GM19025 (cell line): ENCODE results near the gene CETP.
"Not testable (repeated sequence)": the region's sequence is repeated elsewhere in the genome, so short reads cannot be mapped to it uniquely, and the experiment has no call there.

Experiments
- ATAC-seq: cut with Tn5 transposase; IDR thresholded peaks from one replicate; pipeline ENCODE4 v1.9.1; 2021; ENCODE audit warnings: mild to moderate bottlenecking, low read depth, moderate library complexity; ENCODE audit not compliant: unreplicated experiment

The CETP gene

DNA sequence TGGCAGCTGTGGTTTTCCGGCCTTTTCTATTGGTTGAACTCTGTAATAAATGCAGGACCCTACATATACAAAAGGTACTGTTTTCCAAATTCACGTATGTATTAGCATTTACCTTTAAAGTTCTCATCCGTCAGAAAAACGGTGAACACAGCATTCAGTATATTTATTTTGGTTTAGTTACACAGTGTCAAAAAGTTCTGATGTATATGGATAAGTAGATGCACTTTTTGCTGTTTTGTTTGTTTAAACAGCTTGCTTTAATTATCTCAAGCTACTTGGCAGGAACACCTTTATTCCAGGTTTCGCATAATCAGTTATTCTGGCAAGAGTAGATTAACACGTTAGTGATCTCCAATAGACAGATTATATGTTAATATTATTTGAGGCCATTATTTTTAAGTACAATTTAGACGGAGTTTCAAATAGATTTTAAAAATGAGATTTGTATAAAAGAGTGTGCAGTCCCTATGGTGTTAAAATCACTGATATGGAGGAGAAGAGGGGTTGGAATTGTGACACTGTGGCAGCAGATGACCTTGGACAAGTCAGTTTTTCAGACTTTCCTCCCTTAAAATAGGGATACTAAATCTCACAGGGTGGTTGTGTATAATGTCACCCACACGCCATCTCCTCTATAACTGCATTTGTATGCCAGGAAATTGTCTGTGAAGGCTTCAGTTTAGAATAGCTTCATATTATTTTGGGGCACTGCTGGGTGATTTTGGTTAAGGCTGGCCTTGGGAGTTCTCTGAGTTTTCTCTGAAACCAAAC is 27.7 kb upstream of the CETP start:
- ATAC-seq: no peak

DNA sequence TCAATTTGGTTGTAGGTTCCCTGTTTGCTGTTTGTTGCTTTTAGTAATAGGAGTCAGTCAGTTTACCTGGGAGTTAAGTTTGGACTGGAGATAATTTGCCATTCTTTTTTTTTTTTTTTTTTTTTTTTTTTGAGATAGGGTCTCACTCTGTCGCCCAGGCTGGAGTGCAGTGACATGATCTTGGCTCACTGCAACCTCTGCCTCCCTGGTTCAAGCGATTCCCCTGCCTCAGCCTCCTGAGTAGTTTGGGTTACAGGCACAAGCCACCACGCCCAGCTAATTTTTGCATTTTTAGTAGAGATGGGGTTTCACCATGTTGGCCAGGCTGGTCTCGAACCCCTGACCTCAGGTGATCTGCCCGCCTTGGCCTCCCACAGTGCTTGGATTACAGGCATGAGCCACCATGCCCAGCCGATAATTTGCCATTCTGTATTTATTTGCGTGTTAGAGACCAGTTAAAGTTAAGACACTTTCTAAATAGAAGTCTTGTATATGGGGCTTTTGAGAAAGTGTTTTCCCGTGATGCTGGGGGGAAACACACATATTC is 27.1 kb upstream of the CETP start:
- ATAC-seq: not testable (repeated sequence)

DNA sequence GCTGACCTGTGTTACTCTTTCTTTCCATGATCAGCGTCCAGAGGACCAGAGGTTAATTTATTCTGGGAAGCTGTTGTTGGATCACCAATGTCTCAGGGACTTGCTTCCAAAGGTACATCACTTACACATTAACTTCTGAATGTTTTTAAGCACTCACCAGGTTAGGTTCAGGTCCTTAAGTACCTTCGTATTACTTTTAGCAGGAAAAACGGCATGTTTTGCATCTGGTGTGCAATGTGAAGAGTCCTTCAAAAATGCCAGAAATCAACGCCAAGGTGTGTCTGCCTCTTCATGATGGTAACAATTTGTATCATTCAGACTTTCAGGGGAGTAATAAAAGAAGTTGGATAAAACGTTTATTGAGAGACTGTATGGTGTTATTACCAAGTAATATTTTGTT is 26.5 kb upstream of the CETP start:
- ATAC-seq: no peak

DNA sequence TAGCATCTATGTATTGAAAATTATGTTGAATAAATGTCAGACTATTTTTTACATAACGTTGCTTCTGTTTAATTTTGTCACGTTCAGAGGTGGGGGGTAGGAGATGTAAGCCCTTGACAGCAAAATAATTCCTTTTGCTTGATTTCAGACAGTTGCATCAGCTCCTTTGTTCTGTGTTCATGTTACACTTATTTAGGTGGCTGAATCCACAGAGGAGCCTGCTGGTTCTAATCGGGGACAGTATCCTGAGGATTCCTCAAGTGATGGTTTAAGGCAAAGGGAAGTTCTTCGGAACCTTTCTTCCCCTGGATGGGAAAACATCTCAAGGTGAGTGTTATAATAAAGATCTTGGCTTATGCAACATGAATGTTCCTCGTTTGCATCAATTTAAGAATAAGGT is 25.3 kb upstream of the CETP start:
- ATAC-seq: no peak

DNA sequence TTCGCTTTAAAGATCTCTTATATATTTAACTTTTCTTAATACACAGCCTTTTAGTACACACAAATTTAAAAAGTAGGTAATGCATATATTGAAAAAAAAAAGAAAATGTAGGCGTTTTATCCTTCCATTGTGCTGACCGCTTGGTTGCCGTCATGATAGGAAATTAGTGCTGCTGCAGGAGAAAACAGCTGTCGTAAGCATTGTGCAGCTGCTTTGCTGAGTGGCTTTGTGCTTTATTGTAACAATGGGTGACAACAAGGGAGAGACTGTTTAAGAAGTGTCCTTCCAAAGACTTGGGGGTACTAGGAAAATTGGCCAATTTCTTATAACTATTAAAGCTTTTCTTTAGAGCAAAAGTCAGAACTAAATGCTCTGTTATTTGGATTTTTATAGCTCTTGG is 24.8 kb upstream of the CETP start:
- ATAC-seq: no peak

DNA sequence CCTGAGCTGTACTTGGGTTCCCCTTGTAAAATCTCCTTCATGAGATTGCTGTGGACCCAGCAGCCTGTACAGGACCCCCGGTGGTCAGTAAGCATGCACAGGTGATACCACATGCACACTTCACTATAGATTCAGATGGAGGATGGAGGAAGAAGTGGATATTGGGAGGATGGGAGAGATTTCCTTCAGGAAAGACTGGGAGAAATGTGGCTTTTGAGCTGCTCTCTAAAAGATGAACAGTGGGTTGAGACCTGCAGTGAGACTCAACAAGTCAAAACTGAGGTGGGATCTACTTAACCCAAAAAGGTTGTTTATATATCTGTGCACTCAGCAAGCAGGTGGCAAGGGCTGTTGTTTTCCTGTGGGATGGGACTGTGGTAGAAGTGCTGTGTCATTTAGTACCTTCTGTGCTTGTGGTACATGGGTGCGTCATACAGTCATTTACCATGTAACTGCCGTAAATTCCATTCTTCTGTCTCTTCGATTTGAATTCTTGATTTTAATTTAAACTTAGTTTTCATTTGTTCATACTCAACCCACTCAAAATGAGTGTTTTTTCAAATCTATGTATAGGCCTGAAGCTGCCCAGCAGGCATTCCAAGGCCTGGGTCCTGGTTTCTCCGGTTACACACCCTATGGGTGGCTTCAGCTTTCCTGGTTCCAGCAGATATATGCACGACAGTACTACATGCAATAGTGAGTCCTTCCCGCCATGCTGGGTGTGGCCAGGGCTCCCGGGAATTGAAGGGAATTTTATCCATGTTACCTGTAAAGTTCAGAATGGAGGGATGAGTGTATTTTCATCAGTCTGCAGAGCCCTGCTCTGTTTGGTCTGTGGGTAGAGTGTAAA is 22.9 kb upstream of the CETP start:
- ATAC-seq: no peak

DNA sequence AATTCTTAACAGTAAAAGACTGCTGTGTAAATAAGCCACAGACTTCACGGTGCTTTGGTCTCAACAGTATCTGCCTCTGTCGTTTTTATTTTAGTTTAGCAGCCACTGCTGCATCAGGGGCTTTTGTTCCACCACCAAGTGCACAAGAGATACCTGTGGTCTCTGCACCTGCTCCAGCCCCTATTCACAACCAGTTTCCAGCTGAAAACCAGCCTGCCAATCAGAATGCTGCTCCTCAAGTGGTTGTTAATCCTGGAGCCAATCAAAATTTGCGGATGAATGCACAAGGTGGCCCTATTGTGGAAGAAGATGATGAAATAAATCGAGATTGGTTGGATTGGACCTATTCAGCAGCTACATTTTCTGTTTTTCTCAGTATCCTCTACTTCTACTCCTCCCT is 21.9 kb upstream of the CETP start:
- no peak for ATAC-seq

DNA sequence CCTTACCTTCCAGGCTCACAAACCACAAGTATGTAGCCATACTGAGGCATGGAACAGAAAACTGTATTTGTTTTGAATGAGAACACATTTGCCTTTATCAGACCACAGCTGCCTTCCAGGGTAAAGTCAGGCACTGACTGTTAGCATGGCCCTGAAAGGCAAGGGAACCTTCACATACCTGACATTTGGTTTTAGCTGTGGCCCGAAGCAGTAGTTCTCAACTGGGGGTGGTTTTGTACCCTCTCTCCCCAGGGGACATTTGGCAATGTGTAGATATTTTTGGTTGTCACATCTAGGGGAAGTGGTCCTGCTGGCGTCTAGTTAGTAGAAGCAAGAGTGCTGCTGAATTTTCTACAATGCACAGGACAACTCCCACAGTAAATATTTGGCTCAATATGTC is 20.7 kb upstream of the CETP start:
- no peak for ATAC-seq

DNA sequence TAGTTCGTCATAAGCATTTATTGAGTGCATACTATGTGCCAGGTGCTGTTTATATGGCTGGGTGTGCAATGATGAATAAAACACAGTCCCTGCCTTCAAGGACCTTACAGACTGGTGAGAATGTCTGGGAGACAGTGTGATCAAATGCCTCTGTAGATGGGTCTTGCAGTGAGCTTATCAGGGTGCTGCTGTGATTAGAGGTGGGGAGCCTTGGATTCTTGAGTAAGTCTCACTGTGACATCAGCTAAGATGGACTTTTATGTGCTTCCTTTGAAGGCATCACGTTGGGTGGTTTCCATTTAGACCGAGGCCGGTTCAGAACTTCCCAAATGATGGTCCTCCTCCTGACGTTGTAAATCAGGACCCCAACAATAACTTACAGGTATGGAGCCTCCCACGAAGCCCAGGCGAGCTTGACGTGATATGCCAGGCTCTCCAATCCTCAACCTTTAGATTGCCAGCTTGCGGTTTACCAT is 19.9 kb upstream of the CETP start:
- ATAC-seq: no peak

DNA sequence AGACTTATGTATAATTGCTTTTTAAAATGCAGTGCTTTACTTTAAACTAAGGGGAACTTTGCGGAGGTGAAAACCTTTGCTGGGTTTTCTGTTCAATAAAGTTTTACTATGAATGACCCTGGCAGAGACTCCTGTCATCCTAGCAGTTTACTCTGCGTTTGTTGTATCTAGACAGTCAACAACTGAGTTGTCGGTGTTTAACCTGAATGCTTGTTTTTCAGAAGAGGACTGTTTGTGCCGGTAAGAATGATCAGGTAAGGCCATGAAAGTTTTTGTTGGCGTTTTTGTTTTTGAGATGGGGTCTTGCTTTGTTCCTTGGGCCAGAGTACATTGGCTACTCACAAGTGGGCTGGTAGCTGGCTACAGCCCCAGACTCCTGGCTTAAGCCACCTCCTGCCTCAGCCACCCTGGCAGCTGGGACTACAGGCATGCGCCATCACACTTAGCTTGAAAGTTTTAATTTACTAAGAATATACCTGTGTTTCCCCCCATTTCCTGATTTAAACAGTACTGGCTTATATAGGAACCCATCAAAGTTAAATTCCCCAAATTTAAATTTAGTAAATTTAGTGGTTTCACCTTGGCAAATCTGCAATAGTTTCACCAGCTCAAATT is 17.9 kb upstream of the CETP start:
- no peak for ATAC-seq

DNA sequence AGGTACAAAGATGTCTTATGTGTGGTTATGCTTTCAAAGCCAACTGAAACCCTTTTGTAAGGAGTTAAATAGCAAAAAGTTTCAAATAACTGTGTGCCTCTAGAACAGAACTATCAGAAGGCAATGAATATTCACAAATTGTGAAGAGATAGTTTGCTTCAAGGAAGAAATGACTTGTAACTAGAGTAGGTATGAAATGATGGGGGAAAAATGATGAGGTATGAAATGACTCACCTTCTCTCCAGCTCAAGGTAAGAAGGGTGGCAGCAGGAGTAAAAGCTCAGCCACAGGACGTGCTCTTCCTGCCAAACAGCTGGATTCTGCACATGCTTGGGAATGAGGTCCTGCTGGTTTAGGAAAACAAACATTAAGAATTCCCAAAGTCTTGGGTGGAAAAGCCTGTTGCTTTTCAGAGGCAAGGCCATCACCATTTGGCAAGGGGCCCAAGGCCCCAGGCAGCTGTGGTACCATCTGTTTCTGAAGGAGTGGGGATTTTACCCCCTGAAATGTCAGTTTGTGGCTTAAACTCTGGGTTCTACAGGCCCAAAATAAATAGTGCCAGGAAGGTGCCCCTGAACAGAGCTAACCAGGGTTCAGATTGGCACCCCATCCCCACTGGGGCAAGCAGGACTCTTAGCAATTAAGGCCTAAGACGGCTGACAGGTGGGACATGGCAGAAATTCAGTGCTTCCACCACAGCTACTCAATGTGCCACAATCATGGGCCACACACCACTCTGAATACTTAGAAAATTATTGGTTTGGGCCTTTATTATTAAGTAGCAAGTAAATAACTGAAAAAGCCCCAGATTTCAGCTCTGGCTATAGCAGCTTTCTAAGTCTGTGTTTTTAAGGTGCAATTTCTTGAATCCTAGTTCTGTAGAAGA is 16.6 kb upstream of the CETP start:
- peak; percentile 50 for ATAC-seq

DNA sequence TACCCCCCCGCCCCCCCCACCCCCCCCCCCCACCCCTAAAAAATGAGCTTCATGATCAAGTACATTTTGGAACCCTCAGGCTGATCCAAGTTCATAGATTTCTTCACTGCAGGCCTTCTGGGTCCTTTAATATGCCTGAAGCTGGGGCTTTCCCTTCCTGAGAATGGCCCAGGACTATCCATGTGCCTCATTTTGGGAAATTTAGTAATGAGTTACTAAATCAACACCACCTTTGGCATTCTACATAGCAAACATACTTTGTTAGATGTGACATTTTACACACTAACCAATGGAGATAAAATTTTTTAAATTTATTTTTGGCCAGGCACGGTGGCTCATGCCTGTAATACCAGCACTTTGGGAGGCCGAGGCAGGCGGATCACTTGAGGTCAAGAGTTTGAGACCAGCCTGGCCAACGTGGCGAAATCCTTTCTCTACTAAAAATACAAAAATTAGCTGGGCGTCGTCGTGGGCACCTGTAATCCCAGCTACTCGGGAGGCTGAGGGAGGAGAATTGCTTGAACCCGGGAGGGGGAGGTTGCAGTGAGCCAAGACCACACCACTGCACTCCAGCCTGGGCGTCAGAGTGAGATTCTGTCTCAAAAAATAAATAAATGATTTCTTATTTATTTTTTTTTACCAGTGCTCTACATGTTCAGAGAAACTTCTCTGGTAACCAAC is 15.8 kb upstream of the CETP start:
- ATAC-seq: no peak

DNA sequence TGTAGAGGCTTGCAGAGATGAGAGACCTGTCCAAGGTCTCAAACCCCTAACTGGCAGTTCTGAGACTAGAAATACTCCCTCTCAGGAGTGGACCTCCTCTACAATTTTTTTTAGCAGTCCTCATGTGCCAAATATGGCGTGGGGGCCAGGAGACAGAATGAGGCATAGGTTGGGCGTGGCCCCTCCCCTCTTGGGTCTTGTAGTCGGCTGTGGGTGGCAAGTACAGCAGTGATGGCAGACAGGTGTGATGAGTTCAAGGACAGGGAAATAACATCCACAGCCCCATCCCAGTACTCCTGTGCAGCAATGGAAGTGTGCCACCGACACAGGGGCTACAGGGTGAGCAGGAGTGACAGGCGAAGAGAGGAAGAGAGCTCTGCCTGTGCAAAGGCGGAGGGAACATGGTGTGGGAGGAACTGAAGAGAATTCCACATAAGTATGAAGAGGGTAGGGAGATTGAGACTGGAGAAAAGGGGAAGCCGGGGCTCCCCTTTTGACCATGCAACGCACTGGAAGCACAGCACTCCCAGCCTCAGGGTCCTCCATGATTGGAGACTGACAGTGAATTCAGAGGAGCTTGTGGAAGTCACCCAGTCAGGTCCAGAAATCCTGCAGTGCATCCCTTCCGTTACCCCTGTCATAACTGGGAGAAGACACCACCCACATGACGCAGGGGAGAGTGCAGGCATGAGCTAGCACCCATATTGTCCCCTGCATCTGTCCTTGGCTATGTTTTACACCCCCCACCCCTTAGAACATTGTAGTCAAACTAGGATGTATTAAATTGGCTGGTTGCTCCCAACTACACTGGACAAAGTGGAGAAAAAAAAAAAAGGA is 14.8 kb upstream of the CETP start:
- no peak for ATAC-seq

DNA sequence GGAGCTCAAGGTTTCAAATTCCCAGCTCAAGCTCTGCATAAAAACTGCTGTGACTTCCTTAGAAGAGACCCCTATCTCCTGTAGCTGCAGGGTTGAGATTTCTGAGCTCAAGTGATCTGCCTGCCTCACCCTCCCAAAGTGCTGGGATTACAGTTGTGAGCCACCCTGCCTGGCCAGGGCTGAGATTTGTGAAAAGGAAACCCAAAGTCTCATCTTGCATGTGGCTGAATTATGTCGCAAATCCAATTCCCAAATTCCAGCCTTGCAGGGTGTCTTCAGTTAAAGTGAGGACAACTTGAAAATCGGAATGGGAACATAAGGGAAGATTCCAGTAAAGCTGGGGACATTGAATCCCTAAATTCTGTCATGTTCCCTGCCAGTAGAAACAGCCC is 14.2 kb upstream of the CETP start:
- no peak for ATAC-seq

DNA sequence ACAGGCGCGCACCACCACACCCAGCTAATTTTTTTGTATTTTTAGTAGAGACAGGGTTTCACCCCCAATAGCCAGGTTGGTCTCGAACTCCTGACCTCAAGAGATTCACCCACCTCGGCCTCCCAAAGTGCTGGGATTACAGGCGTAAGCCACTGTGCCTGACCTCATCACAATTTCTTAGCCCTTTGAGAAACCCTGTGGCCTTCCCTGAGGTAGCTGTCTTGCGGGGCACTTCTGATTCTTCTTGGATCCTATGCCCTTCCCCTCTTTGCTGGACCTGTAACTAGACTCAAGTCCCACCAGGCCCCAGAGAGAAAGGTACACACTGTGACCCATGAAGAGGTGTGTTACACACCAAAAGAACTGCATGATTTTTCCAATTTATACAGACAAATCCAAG is 13.5 kb upstream of the CETP start:
- ATAC-seq: no peak

DNA sequence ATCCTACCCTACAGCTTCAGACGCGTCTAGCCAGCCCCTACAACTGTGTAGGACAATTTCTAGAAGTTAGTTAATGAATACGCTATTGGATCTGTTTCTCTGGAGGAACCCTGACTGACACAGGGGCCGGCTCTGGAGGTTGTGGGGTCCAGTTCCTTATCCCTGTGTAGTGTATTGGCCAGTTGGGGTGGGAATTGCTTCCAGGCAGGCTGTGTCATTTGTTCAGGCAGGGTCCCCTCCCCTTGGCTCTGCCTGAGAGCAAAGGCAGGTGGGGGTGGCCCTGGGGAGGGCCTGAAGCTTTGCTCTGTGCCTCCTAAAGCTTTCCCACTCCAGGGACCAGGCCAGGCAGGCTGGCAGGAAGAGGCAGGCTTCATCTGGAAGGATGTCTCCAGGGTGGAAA is 11.7 kb upstream of the CETP start:
- ATAC-seq: no peak

DNA sequence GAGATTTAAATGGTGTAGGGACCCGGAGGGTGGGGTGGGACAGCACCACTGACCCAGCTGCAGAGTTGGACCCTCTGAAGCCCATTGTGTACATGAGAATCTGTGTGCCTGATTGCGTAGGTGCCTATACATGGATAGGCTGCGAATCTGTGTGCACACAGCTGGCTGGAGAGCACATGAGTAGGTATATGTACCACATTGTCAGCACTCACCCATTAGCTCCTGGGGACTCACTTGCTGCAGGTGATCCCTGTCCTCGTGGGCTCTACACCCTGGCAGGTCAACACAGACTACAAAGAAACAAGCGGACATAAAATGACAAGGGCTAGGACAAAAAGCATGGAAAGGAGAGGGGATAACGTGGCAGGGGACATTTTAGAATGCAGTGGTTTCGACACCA is 11.3 kb upstream of the CETP start:
- ATAC-seq: no peak

DNA sequence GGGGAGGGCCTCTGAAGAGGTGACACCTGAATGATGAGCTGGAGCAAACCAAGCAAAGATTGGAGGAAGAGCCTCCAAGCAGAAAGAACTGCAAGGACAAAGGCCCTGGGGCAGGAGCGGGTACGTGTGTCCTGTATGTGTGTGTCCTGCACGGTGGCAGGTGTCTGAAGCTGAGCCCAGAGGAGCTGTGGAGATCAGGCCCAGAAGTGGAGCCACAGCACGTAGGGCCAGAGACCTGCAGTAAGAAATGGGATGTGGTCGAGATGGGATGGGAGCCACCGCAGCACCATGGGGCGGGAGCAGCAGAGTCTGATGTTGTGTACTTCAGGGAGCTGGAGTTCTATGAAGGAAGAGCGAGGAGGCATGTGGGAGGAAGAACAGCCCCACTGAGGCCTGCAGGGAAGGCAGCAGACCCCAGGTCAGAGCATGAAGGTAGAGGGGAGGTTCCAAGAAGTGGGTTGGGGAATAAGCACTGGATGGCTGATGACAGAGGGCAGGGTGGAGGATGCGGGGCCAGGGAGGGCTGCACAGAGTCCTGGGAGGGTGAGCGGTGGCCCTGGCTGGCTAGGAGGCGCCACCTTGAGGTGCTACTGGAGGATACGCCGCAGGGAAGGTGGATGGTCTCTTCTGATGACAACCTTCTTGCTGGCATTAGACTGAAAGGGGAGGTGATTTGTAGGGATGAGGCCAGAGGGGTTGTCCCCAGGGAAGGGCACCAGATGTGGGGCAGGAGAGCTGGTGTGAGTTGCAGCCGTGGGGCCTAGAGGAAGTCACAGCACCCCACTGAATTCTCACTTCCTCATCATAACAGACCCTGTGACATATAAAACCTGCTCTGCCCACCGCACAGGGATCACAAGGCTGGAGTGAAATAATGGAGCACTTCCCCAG is 10.6 kb upstream of the CETP start:
- peak; percentile 54 for ATAC-seq
